Activated naive CD4-positive, alpha-beta T cell treated with anti-CD3 and anti-CD28 coated beads, Interleukin-2, amount 50 U/mL, for 72 hours (primary cell): Measurements from ENCODE around the gene UBXN10. TPM values are rescaled to one million over a fixed set of nuclear protein-coding genes. Genes with fewer than 3 reads are reported as not detected.

Source experiments
- ATAC-seq, 2 donors: fragments of 150-1000 bp; cut with Tn5 transposase; 2 replicates each; pipeline ENCODE4 v1.10.0; 2021; ENCODE audit warnings: mild to moderate bottlenecking in 2 of 2, moderate library complexity in 2 of 2
- DNase-seq, 2 donors: peaks; one replicate each; pipeline ENCODE4 v3.0.0; 2021 to 2022; ENCODE audit warnings: low spot score in 2 of 2
- H3K27ac Mint-ChIP-seq, 2 donors: one replicate each; pipeline ENCODE4 v1.8.0; 2022; ENCODE audit warnings: mild to moderate bottlenecking in 2 of 2, mixed read lengths in 2 of 2
- H3K36me3 Mint-ChIP-seq, 2 donors: one replicate each; pipeline ENCODE4 v1.8.0; 2022; ENCODE audit warnings: mixed read lengths in 2 of 2
- H3K9me3 Mint-ChIP-seq, 2 donors: one replicate each; pipeline ENCODE4 v1.8.0; 2022; ENCODE audit warnings: mixed read lengths in 2 of 2
- total RNA-seq, 2 donors: library from RNA; stranded (reverse); gene quantifications; one replicate each; pipeline ENCODE4 v1.2.3, GENCODE V29; 2022

Gene UBXN10, protein sequence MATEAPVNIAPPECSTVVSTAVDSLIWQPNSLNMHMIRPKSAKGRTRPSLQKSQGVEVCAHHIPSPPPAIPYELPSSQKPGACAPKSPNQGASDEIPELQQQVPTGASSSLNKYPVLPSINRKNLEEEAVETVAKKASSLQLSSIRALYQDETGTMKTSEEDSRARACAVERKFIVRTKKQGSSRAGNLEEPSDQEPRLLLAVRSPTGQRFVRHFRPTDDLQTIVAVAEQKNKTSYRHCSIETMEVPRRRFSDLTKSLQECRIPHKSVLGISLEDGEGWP
- 1 to 10 TPM in 1 of 2 donors, under 1 TPM in 1; 0.09 to 1.3 TPM for total RNA-seq

DNA sequence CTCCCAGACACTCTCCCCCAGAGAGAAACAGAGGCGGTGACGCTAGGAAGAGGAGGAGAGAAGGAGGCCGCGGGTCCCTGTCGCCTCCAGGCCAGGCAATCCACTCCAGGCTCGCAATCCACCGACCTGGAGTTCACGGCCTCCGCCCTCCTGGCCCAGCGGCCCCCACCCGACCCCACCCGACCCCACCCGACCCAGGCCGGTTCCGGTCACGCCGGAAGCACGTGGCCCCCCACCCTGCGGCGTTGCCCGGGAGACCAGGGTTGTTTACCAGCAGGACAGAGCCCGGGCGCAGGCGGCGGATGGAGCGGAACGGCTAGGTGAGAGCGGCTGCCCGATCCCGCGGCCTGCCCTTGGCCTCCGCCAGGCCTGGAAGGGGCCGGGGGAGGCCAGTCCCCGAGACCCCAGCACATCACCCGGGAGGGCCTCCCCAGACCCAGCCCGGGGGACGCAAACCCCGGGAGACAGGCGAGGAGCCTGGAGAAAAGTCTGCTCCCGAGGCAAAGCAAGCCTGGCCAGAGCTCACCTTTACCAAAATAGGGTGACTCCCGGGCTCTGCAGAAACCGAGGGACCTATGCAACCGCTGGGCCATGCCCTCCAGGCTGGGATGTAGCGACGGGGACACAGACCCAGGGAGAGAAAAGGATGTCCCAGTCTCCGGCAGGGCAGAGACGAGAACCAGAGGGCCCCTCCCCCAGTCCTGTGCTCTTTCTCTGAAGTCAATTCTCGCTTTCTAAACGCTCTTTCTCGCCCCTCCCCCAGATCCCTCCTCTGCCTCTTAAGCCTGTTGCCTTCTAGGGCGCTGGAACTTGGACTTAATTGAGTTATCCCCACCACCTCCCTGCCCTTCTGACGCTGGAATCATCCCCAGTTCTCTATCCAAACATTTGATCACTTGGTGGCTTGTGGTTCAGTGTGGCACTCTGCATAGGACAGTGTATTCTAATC lies at the start of gene UBXN10, which contains the start of gene PLA2G2C:
TSS of gene UBXN10 (plus strand) at position 263 of the 949 bp plus-strand sequence. CDS start 4,466 bp downstream, outside the sequence.
TSS of gene PLA2G2C (minus strand) at position 685 of the 949 bp plus-strand sequence. CDS start 9,155 bp downstream, outside the sequence.
- Mint-ChIP-seq H3K9me3 (no peaks in the 10 kb centered on the region), H3K36me3 (peaks cover 0 to 16% of the 10 kb centered on the region in 2 donors), H3K27ac (peak within 1 kb of the TSS; percentile 75 to 90)
- ATAC-seq (peak; percentile 47 to 65), DNase-seq (peak; percentile 65 to 79)

DNA sequence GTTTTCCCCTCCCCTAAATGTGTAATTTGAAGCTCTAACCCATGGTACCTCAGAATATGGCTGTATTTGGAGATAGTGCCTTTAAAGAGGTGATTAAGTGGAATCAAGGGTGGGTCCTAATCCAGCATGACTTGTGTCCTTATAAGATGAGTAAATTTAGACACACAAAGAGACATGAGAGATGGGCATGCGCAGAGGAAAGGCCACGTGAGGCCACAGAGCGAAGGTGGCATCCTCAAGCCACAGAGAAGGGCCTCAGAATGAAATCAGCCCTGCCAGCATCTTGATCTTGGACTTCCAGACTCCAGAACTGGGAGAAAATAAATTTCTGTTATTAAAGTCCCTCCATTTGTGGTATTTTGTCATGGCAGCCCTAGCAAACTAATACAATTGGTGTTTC lies 49.6 kb upstream of the UBXN10 start:
- no peak overlapping the region for H3K27ac Mint-ChIP-seq
- no peaks in the 10 kb centered on the region for H3K36me3 Mint-ChIP-seq
- DNase-seq = no peak
- H3K9me3 Mint-ChIP-seq = no peaks in the 10 kb centered on the region
- ATAC-seq = no peak

DNA sequence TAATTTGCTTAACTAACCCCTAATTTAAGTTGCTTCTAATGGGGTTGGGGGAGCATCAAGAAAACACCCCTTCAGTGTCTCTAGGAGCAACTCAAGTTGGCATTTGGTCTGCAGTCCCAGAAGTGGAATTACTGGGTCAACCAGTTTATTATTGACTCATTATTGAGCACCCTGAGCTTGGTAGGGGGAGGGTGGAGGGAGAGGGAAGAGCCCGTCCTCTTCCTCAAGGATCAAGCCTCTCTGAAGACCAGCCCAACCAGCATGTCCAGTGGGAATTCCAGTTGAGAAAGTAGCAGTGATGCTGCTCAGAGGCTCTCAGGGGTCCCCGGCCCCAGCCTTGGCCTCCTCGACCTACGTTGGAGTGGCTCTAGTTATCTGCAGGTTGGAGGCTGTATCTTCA lies 48.8 kb upstream of the UBXN10 start:
- no peak for ATAC-seq
- H3K27ac Mint-ChIP-seq = no peak overlapping the region
- no peaks in the 10 kb centered on the region for H3K9me3 Mint-ChIP-seq
- no peak for DNase-seq
- no peaks in the 10 kb centered on the region for H3K36me3 Mint-ChIP-seq

DNA sequence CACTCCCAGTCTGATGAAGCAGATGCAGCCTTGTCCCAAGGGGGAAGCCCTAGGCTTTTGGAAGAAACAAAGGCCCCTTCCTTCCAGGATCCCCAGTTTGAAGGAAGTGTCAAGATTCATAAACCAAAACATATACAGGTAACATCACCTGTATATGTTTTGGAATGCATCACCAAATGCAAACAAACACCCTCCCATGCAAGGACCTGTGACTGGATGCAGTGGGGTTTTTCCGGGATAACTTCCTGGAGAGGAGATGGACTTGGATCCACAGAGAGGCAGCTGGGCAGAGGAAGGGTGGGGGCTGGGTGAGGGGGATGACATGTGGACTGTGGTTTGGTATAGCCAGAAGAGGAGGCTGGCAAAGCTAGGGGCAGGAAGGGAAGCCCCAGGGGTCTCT lies 48.3 kb upstream of the UBXN10 start:
- DNase-seq (no peak), ATAC-seq (no peak)
- H3K36me3 Mint-ChIP-seq = no peaks in the 10 kb centered on the region
- no peaks in the 10 kb centered on the region for H3K9me3 Mint-ChIP-seq
- no peak overlapping the region for H3K27ac Mint-ChIP-seq

DNA sequence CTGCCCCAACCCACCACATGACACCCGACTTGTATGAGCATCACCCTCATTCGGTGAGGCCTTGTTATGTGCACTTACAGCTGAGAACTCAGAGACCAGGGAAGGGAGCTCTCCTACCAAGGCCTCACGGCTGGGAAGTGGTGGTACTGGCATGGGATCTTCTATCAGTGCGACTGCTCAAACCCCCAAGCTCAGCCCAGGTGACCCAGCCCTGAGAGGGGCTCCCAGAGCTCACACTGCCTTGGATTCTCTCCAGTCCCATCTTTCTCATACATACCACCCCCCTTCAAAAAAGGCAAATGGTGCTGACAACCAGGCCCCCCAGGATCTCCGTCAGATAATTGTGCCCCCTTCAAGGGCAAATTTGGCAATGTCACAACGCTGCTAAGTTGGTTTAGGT lies 47.5 kb upstream of the UBXN10 start:
- H3K36me3 Mint-ChIP-seq = no peaks in the 10 kb centered on the region
- DNase-seq (no peak), ATAC-seq (no peak)
- H3K27ac Mint-ChIP-seq = no peak overlapping the region
- no peaks in the 10 kb centered on the region for H3K9me3 Mint-ChIP-seq

DNA sequence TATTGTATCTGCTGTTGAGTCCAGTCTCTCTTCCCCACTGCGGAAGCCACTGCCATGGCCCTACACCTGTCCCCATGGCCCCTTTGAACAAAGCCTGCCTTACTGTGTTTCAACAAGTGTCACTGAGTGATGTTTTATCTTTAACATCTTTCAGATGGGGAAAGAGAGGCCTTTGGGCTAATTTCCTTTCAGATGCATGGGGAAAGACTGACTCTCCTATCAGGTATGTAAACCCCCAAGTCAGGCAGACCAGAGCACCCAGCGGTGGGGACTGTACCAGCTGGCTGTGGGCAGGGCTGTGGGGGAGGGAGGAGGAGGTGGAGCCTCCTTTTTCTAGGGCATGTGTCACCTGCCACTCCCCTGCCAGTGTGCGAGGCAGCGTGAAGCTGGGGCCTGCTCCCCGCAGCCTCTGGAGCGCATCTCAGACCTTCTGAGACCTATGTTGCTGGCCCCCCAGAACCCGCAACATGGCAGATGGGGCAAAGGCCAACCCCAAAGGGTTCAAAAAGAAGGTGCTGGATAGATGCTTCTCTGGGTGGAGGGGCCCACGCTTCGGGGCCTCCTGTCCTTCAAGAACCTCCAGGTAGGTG lies 46.8 kb upstream of the UBXN10 start, which contains the start of gene PLA2G2F:
TSS of gene PLA2G2F (plus strand) at position 363 of the 590 bp plus-strand sequence. CDS start at position 468, 105 bp downstream.
- DNase-seq = no peak
- no peak for ATAC-seq
- Mint-ChIP-seq H3K36me3 (no peaks in the 10 kb centered on the region), H3K27ac (peak within 1 kb of the TSS in 1 of 2 donors; percentile 18), H3K9me3 (no peaks in the 10 kb centered on the region)

DNA sequence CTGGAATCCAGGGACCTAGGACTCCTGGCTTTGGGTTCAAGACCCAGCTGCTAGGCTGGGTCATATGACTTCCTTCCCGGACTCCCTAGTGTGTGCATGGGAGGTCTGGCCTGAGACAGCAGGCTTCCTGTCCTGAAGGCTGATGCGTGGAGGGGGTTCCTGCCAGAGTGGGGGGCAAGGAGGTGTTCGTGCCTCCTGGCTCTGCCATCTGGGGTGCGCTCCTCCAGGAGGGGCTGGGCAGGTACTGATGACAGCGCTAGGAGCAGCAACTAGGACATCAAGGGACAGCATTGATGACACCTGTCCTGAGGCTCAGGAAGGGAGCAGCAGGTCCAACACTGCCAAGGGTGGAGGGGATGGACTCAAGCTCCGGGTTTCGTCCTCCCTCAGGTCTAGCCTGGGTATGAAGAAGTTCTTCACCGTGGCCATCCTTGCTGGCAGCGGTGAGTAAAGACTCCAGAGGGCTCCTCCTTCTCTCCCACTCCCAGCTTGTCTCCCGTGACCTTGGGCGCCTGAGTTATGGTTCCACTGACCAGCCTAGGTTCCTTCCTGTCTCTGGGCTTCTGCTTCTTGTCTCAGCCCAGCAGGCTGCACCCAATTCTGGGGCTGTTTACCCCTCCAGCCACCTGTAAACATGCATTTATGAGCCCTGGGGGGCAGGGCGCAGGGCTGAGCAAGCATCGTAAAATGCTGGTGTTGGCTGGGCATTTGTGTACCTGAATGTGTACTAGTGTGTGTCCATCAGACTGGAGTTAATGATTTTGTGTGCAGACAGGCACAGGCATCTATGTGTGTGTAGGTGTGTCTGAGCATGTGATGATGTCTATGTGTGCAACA lies 45.9 kb upstream of the UBXN10 start:
- DNase-seq (no peak), ATAC-seq (no peak)
- H3K9me3 Mint-ChIP-seq = no peaks in the 10 kb centered on the region
- no peaks in the 10 kb centered on the region for H3K36me3 Mint-ChIP-seq
- H3K27ac Mint-ChIP-seq = no peak overlapping the region

DNA sequence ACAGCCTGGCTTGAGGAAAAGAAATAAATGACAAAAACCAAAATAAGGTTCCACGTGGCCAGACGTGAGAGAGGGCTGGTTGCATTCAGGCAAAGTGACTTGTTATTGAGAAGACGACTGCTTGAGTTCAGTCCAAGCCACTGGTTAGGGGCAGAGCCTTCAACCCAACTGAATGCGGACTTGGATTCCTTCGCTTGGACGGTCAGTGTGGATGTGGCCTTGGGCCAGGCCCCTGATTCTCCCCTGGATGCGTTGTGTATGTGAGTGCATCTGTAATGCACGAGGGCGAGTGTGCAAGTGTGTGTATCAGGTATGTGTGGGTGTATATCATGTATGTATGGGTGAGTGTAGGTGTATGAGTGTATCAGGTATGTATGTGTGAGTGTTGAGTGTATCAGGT lies 44.9 kb upstream of the UBXN10 start:
- ATAC-seq = no peak
- no peak overlapping the region for H3K27ac Mint-ChIP-seq
- H3K36me3 Mint-ChIP-seq = no peaks in the 10 kb centered on the region
- no peaks in the 10 kb centered on the region for H3K9me3 Mint-ChIP-seq
- DNase-seq = no peak

DNA sequence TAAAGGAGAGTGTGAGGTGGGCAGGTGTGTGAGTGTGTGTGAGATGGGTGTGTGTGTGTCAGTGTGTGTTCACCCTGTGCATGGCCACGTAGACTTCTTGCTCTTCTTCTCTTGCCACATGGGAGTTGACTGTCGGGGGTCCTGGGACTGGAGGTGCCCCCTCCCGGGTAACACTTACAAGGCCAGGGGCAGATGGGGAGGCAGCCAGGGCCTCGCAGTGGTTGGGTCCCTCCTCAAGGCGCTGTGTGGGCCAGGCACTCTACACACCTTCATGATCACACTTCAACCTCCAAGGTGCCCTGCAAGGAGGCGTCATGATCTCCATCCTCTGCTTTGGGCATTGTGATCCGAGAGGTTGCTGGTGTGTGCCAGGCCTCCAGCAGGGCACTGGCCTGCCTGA lies 44.4 kb upstream of the UBXN10 start:
- Mint-ChIP-seq H3K9me3 (no peaks in the 10 kb centered on the region), H3K36me3 (no peaks in the 10 kb centered on the region), H3K27ac (no peak overlapping the region)
- DNase-seq (no peak), ATAC-seq (no peak)

DNA sequence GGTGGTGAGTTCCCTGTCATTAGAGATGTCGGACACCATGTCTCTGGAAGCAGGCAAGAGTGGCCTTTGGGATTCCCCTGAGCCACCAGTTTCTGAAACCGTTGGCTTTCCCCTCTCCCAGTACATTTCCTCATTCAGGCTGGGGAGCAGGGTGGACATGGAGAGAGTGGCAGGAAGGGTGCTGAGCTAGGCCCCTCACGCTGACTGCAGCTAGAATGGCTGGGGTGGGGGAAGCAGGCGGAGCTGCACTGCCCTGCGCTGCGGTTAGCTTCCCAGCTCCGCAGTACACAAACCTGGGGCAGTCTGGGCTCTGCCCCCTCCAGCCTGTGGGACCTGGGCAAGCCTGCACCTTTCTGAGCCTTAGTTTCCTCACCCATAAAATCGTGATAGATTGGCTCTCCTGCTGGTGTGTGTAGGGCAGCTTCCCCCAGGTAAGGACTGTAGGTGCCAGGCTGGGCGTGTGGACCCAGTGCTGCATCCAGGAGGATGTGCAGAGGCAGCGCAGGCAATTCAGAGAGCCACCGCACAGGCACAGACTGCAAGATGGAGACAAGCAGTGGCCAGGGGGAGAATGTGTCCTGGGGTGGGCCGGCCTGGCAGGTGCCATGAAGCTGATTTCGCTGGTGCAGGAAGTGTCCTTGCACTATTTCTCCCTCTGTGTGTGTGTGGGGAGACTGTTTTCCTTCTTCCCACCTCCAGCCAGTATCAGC lies 43.7 kb upstream of the UBXN10 start:
- DNase-seq (no peak), ATAC-seq (no peak)
- H3K27ac Mint-ChIP-seq = no peak overlapping the region
- no peaks in the 10 kb centered on the region for H3K36me3 Mint-ChIP-seq
- no peaks in the 10 kb centered on the region for H3K9me3 Mint-ChIP-seq

DNA sequence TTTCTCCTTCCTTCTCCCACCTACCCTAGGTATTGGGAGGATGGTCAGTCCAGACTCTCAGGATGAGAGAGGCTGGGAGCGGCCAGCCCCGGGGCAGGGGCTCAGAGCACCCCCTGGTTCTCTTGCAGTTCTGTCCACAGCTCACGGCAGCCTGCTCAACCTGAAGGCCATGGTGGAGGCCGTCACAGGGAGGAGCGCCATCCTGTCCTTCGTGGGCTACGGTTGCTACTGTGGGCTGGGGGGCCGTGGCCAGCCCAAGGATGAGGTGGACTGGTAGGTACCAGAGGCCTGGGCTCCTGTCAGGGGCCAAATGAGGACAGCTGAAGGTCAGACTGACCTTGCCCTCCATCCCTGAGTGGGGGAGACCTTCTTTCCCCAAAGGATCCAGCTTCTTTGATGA lies 42.6 kb upstream of the UBXN10 start:
- DNase-seq (no peak), ATAC-seq (no peak)
- Mint-ChIP-seq H3K27ac (no peak overlapping the region), H3K9me3 (no peaks in the 10 kb centered on the region), H3K36me3 (no peaks in the 10 kb centered on the region)

DNA sequence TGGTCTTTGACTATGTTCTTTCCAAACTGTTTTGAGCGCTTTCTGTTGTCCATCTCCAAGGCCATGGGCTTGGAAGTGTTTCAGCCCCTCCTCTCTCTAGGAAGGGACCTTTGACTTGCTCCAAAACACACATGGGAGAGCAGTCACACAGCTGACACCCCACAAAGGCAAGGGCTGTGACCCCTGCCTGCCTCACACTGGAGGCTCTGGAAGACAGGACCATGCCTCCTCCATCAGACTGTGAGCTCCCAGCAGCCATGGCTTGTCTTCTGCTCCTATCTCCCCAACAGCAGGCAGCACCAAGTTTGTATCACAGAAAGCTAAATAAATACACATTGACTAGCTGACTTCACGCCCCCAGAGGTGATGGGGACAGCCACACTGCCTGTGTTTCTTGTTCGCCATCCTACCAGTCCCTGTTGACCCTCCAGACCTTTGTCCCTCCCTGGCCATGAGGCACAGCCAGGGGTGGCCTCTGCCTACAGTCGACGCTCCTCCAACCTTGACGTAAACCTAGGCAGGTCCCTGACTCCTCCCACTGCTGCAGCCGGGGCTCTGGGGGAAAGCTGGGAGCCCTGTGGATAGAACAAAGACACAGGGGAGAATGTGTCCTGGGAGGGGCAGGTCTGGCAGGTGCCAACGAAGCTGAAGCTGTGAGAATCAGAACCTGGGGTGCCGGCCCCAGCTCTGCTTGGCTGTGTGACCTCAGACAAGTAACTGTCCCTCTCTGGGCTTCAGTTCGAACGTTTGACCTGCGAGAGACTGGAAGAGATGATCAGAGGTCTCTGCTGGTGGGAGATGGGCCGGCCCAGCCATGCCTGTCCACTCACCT lies 41.9 kb upstream of the UBXN10 start:
- peak overlapping the region; percentile 52 to 53 for H3K27ac Mint-ChIP-seq

DNA sequence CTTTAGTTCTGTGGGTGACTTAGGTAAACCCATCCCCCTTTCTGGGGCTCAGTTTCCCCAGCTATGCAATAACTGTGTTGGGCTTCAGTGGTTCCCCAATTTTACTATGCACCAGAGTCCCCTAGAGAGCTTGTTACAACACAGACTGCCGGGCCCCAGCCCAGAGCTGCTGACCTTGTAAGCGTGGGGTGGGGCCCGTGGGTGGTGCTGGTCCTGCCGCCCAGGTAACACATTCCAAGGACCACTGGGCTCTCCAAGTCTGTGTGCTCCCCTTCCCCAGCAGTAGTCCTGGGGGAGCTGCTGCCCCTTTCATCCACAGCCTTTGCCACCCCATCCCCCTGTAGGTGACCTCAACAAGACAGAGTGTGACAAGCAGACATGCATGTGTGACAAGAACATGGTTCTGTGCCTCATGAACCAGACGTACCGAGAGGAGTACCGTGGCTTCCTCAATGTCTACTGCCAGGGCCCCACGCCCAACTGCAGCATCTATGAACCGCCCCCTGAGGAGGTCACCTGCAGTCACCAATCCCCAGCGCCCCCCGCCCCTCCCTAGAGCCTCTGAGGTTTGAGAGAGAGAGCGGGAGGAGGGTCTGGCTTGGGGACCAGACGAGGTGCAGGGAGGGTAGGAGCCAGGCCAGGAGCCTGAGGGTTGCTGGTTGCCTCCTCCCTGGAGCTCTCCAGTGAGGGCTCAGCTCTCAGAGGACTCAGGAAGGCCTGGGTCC lies 37.9 kb upstream of the UBXN10 start:
- ATAC-seq (no peak), DNase-seq (no peak)
- Mint-ChIP-seq H3K36me3 (no peaks in the 10 kb centered on the region), H3K9me3 (no peaks in the 10 kb centered on the region), H3K27ac (peak overlapping the region in 1 of 2 donors; percentile 41)

More for the DNA sequence above, 41.9 kb upstream of the UBXN10 start:
- no peaks in the 10 kb centered on the region for H3K36me3 Mint-ChIP-seq
- DNase-seq (no peak), ATAC-seq (no peak)
- H3K9me3 Mint-ChIP-seq = no peaks in the 10 kb centered on the region
